ENCODE results near the gene ZNF772. TPM values are rescaled to one million over a fixed set of nuclear protein-coding genes. Genes with fewer than 3 reads are reported as not detected.

The ZNF772 gene
- total RNA-seq, 1 donor from 2014 or later, result 66.0 TPM

- no peak for FAIRE-seq
These were observed 40.9 kb downstream of the ZNF772 start for GRCh38 chr19:57436417-57436816.

GRCh38 chr19:57435062-57435978 lies 42.0 kb downstream of the ZNF772 start, which contains the start of gene ZNF749:
ZNF749 (plus strand) TSS chr19:57435325; CDS start chr19:57435579, 254 bp downstream.
- FAIRE-seq, result peak; percentile 90
- peak; percentile 96 for DNase-seq (ENCODE audit: low spot score in 2 of 2)

More at GRCh38 chr19:57436417-57436816, 40.9 kb downstream of the ZNF772 start:
- DNase-seq (ENCODE audit: low spot score in 2 of 2), result no peak

DNA sequence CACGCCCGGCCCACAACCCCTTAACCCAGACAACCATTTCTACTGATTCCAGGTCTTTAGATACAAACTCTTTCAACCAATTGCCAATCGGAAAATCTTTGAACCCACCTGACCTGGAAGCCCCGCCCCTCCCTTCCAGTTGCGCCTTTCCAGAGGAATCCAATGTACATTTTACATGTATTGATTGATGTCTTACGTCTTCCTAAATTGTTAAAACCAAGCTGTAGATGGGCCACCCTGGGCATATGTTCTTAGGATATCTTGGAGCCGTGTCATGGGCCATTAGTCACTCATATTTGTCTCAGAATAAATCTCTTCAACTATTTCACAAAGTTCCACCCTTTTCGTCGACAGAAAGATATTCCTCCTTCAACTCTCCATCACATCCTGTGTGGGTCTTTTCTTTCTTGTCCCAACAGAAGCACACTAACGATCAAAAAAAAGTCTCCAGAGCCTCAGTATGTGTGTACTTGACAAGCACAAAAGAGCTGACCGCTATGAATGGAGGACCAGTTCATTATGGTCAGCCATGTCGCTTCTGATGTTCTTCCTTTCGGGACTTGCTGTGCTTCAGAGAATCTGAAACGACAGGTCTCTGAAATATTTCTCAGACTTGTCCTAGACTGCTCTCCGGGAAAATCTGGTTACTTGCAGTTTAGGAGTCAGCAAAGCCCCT lies 42.8 kb downstream of the ZNF772 start:
- DNase-seq (ENCODE audit: low spot score in 2 of 2) (no peak), FAIRE-seq (no peak)

DNA sequence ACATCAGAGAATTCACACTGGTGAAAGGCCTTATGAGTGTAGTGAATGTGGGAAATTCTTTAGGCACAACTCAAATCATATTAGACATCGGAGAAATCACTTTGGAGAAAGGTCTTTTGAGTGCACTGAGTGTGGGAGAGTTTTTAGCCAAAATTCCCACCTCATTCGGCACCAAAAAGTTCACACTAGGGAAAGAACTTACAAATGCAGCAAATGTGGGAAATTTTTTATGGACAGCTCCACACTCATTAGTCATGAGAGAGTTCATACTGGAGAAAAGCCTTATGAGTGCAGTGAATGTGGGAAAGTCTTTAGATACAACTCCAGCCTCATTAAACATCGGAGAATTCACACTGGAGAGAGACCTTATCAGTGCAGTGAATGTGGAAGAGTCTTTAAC lies 56.3 kb downstream of the ZNF772 start:
- FAIRE-seq (no peak), DNase-seq (ENCODE audit: low spot score in 2 of 2) (no peak)

DNA sequence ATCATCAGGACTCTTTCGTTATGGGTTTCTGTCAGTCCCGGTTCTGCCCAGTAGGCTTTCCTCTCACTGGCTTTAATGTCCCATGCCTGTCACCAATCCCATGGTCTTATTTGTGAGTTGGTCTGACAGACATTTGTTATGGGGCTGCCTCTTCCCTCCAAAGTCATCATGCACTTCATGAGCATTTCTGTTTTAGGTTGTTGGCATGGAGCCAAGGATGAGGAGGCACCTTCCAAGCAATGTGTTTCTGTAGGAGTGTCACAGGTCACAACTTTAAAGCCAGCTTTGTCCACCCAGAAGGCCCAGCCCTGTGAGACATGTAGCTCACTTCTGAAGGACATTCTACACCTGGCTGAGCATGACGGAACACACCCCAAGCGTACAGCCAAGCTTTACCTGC lies 57.9 kb downstream of the ZNF772 start:
- no peak for FAIRE-seq
- no peak for DNase-seq (ENCODE audit: low spot score in 2 of 2)

Small RNAs within 50 kb of the gene (small RNA-seq; reads per million reads assigned to genes)
- gene VN1R107P, result not detected

Other genes starting within 250 kb of the ZNF772 start
- gene AURKC, start 246.5 kb downstream of the ZNF772 start, total RNA-seq, result 1.2 TPM
- 28.9 TPM for gene ZNF805, start 236.9 kb downstream of the ZNF772 start, total RNA-seq
- gene ZNF460, start 197.1 kb downstream of the ZNF772 start, total RNA-seq, result 126 TPM
- gene ZNF543, start 157.1 kb downstream of the ZNF772 start, total RNA-seq, result 34.2 TPM
- 26.5 TPM for gene ZNF304, start 126.3 kb downstream of the ZNF772 start, total RNA-seq
- 36.7 TPM for gene TRAPPC2B, start 114.0 kb downstream of the ZNF772 start, total RNA-seq
- 13.5 TPM for gene ZNF547, start 114.0 kb downstream of the ZNF772 start, total RNA-seq
- 45.7 TPM for gene ZNF548, start 87.7 kb downstream of the ZNF772 start, total RNA-seq
- gene ZNF17, start 66.4 kb downstream of the ZNF772 start, total RNA-seq, result 27.7 TPM
- gene ZNF749, start 42.2 kb downstream of the ZNF772 start, total RNA-seq, result 37.9 TPM
- 4.9 TPM for gene VN1R1, start 20.4 kb downstream of the ZNF772 start, total RNA-seq
- 31.0 TPM for gene ZNF419, start 10.2 kb upstream of the ZNF772 start, total RNA-seq
- 16.7 TPM for gene ZNF773, start 22.4 kb upstream of the ZNF772 start, total RNA-seq
- 20.0 TPM for gene ZNF549, start 49.8 kb upstream of the ZNF772 start, total RNA-seq
- gene ZNF550, start 82.3 kb upstream of the ZNF772 start, total RNA-seq, result 11.4 TPM
- 12.2 TPM for gene ZNF416, start 101.3 kb upstream of the ZNF772 start, total RNA-seq
- gene ZIK1, start 106.6 kb upstream of the ZNF772 start, total RNA-seq, result 29.8 TPM
- gene ZNF530, start 122.3 kb upstream of the ZNF772 start, total RNA-seq, result 3.7 TPM
- 37.5 TPM for gene ZNF134, start 136.7 kb upstream of the ZNF772 start, total RNA-seq
- 27.3 TPM for gene ZNF211, start 155.6 kb upstream of the ZNF772 start, total RNA-seq
- not detected for gene ZSCAN4, start 191.4 kb upstream of the ZNF772 start, total RNA-seq
- gene ZNF551, start 204.4 kb upstream of the ZNF772 start, total RNA-seq, result 24.5 TPM
- gene ZNF154, start 231.6 kb upstream of the ZNF772 start, total RNA-seq, result 33.0 TPM